Cardiac muscle cell (in vitro differentiated cells and primary cell): Measurements from ENCODE around the gene HOXD4. TPM values are rescaled to one million over a fixed set of nuclear protein-coding genes. Genes with fewer than 3 reads are reported as not detected.

Source experiments
- DNase-seq, 2 donors: peaks; one replicate each; pipeline versions ENCODE4 v3.0.0 to v3.0.0-alpha.2; 2010 to 2017; ENCODE audit warnings: low read depth in 1 of 2, low spot score in 1 of 2
- H3K27ac ChIP-seq: fragments of 200-600 bp; sonication (generic); 2 replicates; pipeline ENCODE4 v1.5.1; 2016
- H3K27me3 ChIP-seq: fragments of 200-600 bp; sonication (generic); 2 replicates; pipeline ENCODE4 v1.6.0; 2016; ENCODE audit warnings: control low read depth
- H3K36me3 ChIP-seq: fragments of 200-600 bp; sonication (generic); 2 replicates; pipeline ENCODE4 v1.5.1; 2016; ENCODE audit warnings: control low read depth
- H3K4me1 ChIP-seq: fragments of 200-600 bp; sonication (generic); 2 replicates; pipeline ENCODE4 v1.8.1; 2017; ENCODE audit warnings: low read depth, mild to moderate bottlenecking, mixed run types
- H3K4me3 ChIP-seq: fragments of 200-600 bp; sonication (generic); 2 replicates; pipeline ENCODE4 v1.5.1; 2016; ENCODE audit warnings: mild to moderate bottlenecking
- H3K9me3 ChIP-seq: fragments of 200-600 bp; sonication (generic); 2 replicates; pipeline ENCODE4 v1.5.1; 2017; ENCODE audit warnings: low read depth, mild to moderate bottlenecking, control low read depth
- CTCF ChIP-seq: IDR thresholded peaks from 2 replicates; pipeline ENCODE4 v1.5.1; 2012; ENCODE audit warnings: low read depth, mild to moderate bottlenecking, low read length
- polyA plus RNA-seq: library from polyadenylated mRNA; unstranded; fragments of >200 nt; fragmentation: Nextera tagmentation; extraction: Ambion mirVana; gene quantifications from 2 replicates; pipeline ENCODE4 v1.2.1, GENCODE V29; 2016
- total RNA-seq: library from RNA; depleted of rRNA; stranded (reverse); fragments of >200 nt; gene quantifications from 2 replicates; pipeline ENCODE4 v1.2.3, GENCODE V29; 2016

HOXD4 gene
- total and polyA plus RNA-seq, 2 experiments from 2014 or later, result not detected

GRCh38 chr2:176169711-176170110, 18.4 kb downstream of the HOXD4 start:
- no peak for DNase-seq
- Histone ChIP-seq H3K4me1 (no peaks in the 10 kb centered on the region), H3K4me3 (no peak overlapping the region), H3K27ac (no peak overlapping the region), H3K36me3 (no peaks in the 10 kb centered on the region), H3K9me3 (no peaks in the 10 kb centered on the region), H3K27me3 (peaks cover 100% of the 10 kb centered on the region)
- no peak for TF ChIP-seq CTCF

GRCh38 chr2:176170602-176171305, 19.4 kb downstream of the HOXD4 start:
- Histone ChIP-seq H3K27me3 (peaks cover 100% of the 10 kb centered on the region), H3K27ac (no peak overlapping the region), H3K4me3 (no peak overlapping the region), H3K36me3 (no peaks in the 10 kb centered on the region), H3K4me1 (no peaks in the 10 kb centered on the region), H3K9me3 (no peaks in the 10 kb centered on the region)
- no peak for DNase-seq
- no peak for TF ChIP-seq CTCF

GRCh38 chr2:176171351-176172006, 20.1 kb downstream of the HOXD4 start:
- Histone ChIP-seq H3K27ac (no peak overlapping the region), H3K4me3 (peak overlapping the region; percentile 10), H3K9me3 (no peaks in the 10 kb centered on the region), H3K4me1 (no peaks in the 10 kb centered on the region), H3K27me3 (peaks cover 100% of the 10 kb centered on the region), H3K36me3 (no peaks in the 10 kb centered on the region)
- no peak for TF ChIP-seq CTCF
- DNase-seq, result no peak

- no peak overlapping the region for H3K27ac ChIP-seq
These were observed 20.9 kb downstream of the HOXD4 start for GRCh38 chr2:176172007-176172894.

More at GRCh38 chr2:176172007-176172894, 20.9 kb downstream of the HOXD4 start:
- H3K9me3 ChIP-seq, result no peaks in the 10 kb centered on the region
- no peak for DNase-seq
- no peak for TF ChIP-seq CTCF
- peaks cover 100% of the 10 kb centered on the region for H3K27me3 ChIP-seq
- H3K4me3 ChIP-seq, result peak overlapping the region; percentile 10
- no peaks in the 10 kb centered on the region for H3K4me1 ChIP-seq
- no peaks in the 10 kb centered on the region for H3K36me3 ChIP-seq
